Pons (tissue), 1 donor: ENCODE results near the gene SHISA5.
"Not testable (repeated sequence)": the region's sequence is repeated elsewhere in the genome, so short reads cannot be mapped to it uniquely, and the experiment has no call there.

Source experiments
- DNase-seq: peaks from one replicate; pipeline ENCODE4 v3.0.0-alpha.2; 2016; ENCODE audit warnings: low spot score

Gene SHISA5

DNA sequence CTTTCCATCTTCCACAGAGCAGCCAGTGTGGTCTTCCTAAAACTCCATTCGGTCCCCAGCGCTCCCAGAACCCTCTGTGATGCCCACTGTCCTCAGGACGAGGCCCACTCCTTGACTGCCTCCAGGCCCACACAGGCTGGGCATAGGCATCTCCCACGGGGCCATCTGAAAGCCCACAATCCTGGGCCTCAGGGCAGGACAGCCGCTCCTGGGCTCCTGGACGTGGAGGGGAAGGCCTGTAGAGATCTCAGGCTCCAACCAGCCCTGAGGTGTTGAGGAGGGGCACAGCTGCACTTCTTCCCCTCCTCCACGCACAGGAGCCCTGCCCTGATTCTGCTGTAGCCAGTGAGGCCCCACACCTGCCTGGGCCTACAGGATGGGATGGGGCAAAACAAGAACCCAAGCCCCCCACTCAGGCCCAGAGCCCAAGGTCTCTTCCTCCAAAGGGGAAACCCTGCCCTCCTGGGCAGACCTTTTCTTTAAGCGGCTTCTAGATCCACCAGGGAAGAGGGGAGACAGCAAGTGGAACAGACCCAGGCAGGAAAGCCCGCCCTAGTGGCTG lies 25.9 kb downstream of the SHISA5 start:
- DNase-seq: no peak

- DNase-seq: no peak
These were observed 27.4 kb downstream of the SHISA5 start for GRCh38 chr3:48476426-48477053.

DNA sequence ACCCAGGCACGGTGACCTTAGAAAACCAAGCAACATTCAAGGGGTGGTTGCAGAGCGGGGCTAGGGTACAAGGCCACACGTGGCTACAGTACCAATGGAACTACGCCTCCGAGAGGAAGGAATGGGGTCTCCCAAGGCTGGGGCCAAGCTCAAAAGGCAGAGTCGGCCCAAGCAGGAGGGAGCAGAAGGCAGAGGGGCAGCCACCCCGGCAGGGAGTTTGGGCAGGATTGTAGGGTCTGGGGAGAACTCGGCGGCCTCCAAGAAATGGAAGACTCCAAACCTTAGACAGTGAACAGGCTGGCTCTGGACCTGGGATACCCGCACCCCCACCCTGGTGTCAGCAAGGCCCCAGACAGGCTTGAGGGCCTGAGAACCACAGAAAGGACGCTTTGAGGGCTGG lies 28.8 kb downstream of the SHISA5 start:
- DNase-seq: no peak

GRCh38 chr3:48474619-48475018 lies 29.4 kb downstream of the SHISA5 start:
- no peak for DNase-seq

- DNase-seq: not testable (repeated sequence)
These were observed 29.9 kb downstream of the SHISA5 start for GRCh38 chr3:48474031-48474430.

- DNase-seq: no peak
These were observed 30.4 kb downstream of the SHISA5 start for GRCh38 chr3:48473617-48473952.

DNA sequence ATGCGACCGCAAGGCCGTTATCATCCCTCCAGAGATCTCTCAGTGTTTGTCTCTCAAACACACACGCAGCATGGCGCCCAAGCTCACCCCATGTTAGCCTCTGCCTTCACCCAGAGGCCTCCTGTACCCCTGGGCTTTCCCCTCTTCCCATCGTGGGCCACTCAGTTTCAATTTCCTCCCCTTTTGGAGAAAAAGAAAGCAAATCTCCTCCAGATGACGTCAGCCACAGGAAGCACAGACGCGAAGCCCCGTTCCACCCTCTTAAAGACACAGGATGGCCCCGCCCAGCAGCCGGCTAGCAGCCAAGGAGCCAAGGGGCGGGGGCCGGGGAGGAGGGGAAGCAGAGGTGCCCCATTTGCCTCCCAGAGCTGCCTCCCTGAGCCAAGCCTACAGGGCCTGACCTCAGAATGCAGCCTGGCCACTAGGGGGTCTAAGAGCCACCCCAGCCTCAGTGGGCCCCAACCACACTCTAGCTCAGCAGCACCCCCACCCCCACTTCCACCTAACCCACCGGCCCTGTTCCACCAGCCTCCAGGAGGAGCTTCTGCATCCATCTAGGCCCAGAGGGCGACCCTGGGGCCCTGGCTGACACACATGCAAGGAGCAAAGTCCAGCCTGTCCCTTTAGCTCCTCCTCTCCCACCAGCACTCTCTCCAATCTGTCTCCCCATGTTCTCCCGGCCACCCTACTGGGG lies 30.9 kb downstream of the SHISA5 start:
- DNase-seq: peak; percentile 91

DNA sequence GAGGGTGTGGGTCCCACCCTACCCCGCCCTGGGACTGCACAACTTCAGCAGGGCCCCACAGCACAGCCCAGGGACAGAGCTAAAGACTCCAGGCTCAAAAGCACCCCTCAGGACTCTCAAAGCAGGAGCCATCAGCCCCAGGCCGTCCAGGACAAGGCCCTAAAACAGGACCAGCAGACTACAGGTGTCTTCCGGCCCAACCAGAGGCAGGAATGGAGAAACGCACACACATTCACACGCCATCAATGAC lies 31.4 kb downstream of the SHISA5 start:
- no peak for DNase-seq

GRCh38 chr3:48470286-48470685 lies 33.7 kb downstream of the SHISA5 start:
- no peak for DNase-seq

DNA sequence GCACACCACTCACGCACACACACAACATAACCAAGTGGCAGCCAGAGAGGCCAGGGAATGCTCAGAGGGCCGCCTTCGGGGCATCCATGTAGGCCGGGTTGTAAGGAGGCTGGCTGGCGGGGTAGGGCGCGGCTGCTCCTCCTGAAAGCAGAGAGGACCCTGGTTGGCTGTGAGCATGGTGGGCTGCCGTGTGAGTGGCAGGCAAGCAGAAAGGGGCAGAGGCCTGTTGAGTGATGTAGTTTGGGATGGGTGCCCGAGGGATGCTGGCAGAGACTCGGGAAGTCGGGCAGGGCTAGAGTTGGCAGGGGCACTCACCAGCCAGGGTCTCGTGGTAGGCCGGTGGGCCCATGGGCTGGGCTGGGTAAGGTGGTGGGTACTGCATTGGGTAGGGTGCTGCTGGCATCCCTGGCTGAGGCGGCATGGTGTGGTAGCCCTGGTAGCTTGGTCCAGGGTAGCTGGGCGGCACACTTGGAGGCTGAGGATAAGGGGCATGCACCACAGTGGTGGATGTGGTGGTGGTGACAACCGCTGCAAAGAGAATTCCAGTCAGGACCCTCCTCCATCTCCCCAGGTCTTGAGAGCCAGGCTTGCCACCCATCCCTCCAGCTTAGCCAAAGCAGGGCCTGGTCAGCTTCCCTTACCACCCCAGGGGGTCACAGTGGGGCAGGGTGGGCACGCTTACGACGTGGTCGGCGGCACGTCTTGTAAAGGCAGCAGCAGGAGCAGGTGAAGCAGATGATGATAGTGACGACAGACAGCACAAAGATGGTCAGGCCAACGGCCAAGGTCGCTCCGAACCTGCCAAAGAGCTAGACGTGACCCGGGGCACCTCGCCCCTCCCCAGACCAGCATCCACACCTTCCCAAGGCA lies 34.7 kb downstream of the SHISA5 start:
- no peak for DNase-seq

DNA sequence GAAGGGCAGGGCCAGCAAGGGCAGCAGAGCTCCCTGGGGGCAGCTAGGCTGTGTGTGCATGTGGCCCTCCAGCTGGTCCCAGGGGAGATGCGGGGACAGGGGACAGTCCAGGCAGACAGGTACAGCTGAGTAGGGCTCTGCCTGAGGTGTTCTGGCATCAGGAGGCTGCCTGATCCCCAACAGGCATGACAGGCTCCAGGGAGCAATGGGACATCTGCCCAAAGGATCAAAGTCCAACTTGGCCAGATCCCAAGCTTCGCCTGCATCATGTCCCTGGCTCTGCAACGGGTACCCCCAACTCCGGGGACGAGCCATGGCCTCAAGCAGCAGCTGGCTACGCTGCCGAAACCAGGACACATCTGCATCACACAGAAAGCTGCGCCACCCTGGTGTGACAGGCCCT lies 35.6 kb downstream of the SHISA5 start:
- DNase-seq: no peak

DNA sequence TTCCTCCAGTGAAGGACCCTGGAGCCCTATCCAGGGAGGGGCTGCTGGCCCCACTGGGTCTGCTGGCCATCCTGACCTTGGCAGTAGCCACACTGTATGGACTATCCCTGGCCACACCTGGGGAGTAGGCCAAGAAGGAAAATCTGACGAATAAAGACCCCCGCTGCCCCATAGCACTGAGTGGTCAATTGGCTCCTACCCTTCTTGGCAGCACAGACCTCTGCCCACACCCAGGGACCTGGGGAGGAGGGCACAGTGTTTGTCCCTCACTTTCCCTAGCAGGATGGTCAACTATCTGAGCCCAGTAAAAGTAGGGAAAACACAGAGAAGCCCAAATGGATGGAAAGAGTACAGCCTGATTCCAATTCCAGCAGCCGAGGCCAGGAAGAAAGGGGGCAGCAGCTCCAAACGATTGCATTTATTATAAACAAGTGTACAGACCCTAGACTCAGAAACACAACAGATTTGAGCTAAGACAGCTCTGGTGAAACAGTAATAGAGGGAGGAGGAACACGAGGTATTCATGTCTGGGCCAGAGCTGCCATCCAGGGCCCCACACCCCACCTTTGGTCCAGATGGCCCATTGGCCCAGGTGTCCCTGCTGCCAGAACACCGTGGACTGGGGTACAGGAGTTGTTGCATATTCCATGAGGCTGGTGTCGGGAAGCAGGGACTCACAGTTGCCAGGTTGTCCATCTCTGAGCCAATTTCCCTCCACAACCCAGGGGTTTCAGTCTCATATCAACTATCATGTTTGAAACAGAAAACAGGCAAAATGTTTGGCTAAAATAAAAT lies 36.3 kb downstream of the SHISA5 start:
- no peak for DNase-seq

GRCh38 chr3:48467110-48467454 lies 36.9 kb downstream of the SHISA5 start:
- no peak for DNase-seq

DNA sequence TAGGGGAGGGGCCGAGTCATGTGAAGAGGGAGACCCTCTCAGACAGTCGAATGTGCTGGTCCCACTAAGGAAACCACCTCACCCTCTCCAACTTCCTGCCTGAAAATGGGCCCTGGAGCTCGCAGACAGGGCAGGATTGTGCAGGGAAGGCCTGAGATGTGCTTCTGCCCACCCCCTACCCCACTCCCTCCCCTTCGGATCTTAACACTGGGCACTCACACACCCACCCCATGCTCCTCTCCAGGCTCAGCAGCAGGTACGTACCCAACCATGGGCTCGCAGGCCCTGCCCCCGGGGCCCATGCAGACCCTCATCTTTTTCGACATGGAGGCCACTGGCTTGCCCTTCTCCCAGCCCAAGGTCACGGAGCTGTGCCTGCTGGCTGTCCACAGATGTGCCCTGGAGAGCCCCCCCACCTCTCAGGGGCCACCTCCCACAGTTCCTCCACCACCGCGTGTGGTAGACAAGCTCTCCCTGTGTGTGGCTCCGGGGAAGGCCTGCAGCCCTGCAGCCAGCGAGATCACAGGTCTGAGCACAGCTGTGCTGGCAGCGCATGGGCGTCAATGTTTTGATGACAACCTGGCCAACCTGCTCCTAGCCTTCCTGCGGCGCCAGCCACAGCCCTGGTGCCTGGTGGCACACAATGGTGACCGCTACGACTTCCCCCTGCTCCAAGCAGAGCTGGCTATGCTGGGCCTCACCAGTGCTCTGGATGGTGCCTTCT lies 37.4 kb downstream of the SHISA5 start:
- no peak for DNase-seq

DNA sequence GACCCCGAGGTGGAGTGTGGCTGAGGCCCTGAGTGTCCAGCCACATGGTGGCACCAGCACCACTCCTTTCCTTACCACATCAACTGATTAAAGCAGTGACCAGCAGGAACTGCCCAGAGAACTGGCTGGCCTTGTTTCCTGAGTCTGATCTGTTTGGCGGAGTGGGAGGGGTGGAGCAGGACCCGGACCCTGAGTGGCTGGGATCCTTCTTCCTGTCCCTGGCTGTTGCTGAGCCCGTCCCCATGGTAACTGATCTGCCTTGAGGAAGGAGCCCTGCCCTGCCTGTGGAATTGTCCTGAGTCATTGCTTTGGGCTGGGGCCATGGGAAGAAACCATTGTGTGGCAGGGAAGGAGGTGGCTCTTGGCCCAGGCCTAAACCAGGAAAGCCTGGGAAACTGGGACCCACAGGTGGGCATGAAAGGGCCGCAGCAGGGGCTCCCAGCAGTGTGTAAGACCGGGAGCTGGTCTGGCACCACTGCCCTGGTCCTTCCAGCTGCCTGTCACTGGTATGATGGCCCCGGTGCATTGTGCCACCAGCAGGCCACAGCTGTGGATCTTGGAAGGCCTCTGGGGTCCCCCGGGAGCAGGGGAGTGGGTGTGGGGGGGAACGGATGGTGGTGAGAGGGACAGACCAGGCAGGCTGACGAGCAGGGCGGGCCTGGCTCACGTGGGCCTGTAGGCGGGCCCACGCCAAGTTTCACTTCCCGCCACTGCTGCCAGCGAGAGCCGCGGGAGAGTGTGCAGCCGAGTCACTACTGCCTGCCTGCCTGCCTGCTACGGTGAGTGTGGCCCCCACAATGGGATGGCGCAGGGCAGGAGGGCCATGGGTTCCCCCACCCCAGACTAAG lies 38.2 kb downstream of the SHISA5 start:
- DNase-seq: peak; percentile 100

DNA sequence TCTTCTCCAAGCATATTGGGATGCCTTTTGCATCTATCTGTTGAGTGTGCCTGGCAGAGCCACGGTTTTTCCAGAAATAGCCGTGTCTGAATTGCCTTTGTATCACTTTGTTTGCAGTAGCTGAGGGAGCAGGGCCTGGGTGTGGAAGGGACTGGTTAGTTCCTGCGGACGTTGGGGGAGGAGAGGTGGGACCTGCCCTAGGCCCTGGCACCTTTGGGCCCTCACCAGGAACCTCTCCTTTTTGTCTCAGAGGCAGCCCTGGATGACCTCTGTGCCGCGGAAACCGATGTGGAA lies 38.8 kb downstream of the SHISA5 start:
- no peak for DNase-seq

- no peak for DNase-seq
These were observed 39.2 kb downstream of the SHISA5 start for GRCh38 chr3:48464713-48465221.

- no peak for DNase-seq
These were observed 40.3 kb downstream of the SHISA5 start for GRCh38 chr3:48463703-48464102.

GRCh38 chr3:48461767-48462166 lies 42.2 kb downstream of the SHISA5 start:
- DNase-seq: not testable (repeated sequence)

GRCh38 chr3:48460517-48460902 lies 43.5 kb downstream of the SHISA5 start:
- no peak for DNase-seq
